K562 (cell line): ENCODE measurements around the gene ZNF503. TPM values are rescaled to one million over a fixed set of nuclear protein-coding genes. Genes with fewer than 3 reads are reported as not detected.

ENCODE experiments used
- ATAC-seq: fragments of 200-7000 bp; cut with Tn5 transposase; 3 replicates; pipeline ENCODE4 v1.9.1; 2020; ENCODE audit warnings: moderate library complexity
- BruUV-seq: library from RNA; stranded (reverse); fragments of 400-500 nt; replicated peaks from 2 replicates; lab custom pipeline; 2021; lab: Mats Ljungman, UMichigan
- CTCF ChIA-PET: fragments of 300-600 bp; formaldehyde crosslinking; extraction: SDS; loops from one replicate; lab custom pipeline; 2021; ENCODE audit warnings: low intra/inter-chr PET ratio; lab: Yijun Ruan, JAX
- POLR2A ChIA-PET: fragments of 300-600, 350-650 bp; sonication (Branson Sonifier 250); formaldehyde crosslinking; extraction: SDS; loops from one replicate; lab custom pipeline; 2021; ENCODE audit warnings: antibody characterized with exemption, inconsistent platforms; lab: Yijun Ruan, JAX
- DNase-seq, 4 experiments: peaks; one replicate each; pipeline versions ENCODE4 v3.0.0 to v3.0.0-alpha.2; 2011 to 2018; ENCODE audit warnings: low spot score in 3 of 4, mixed read lengths in 3 of 4; ENCODE audit errors: extremely low read depth in 1 of 4
- FAIRE-seq: peaks from 2 replicates; lab custom pipeline; 2011; peaks lifted over from hg19 to GRCh38; lab: Jason Lieb, UNC
- H2AFZ ChIP-seq: 2 replicates; pipeline ENCODE4 v1.6.0; 2011; ENCODE audit warnings: low read depth, low read length, control low read depth, inconsistent platforms
- H3K27ac ChIP-seq: fragments of 200-600 bp; 3 replicates; pipeline ENCODE4 v1.8.0; 2011; ENCODE audit warnings: low read depth, mild to moderate bottlenecking, control low read depth, inconsistent platforms, low read length, moderate library complexity, mixed read lengths; ENCODE audit errors: extremely low read depth
- H3K27me3 ChIP-seq, 2 experiments: fragments of 300-600 bp in 1 of 2; 2 replicates in 1 of 2; 3 replicates in 1 of 2; pipeline versions ENCODE4 v1.6.0 to v1.8.0; 2011; ENCODE audit warnings: inconsistent platforms in 2 of 2, low read length in 2 of 2, mild to moderate bottlenecking in 1 of 2, mixed read lengths in 1 of 2, moderate library complexity in 1 of 2; ENCODE audit not compliant: control insufficient read depth in 2 of 2, insufficient read depth in 2 of 2
- H3K36me3 ChIP-seq: fragments of 300-600 bp; 3 replicates; pipeline ENCODE4 v1.8.0; 2011; ENCODE audit warnings: mild to moderate bottlenecking, low read length, inconsistent platforms; ENCODE audit not compliant: control insufficient read depth, insufficient read depth
- H3K4me1 ChIP-seq, 2 experiments: fragments of 200-600 bp in 1 of 2; replicated peaks in 1 of 2; 2 replicates in 1 of 2; 3 replicates in 1 of 2; pipeline versions ENCODE4 v1.5.1 to v1.8.0; 2011; ENCODE audit warnings: inconsistent platforms in 2 of 2, low read length in 2 of 2, mild to moderate bottlenecking in 1 of 2, mixed read lengths in 1 of 2, moderate library complexity in 1 of 2; ENCODE audit not compliant: control insufficient read depth in 2 of 2, insufficient read depth in 2 of 2
- H3K4me2 ChIP-seq: 2 replicates; pipeline ENCODE4 v1.6.1; 2011; ENCODE audit warnings: low read length, control low read depth, inconsistent platforms, mixed read lengths; ENCODE audit not compliant: insufficient read depth
- H3K4me3 ChIP-seq: fragments of 200-600 bp; sonication (generic), shearing (Covaris generic); 2 replicates; pipeline ENCODE4 v1.5.1; 2016; ENCODE audit warnings: control low read depth, inconsistent platforms
- H3K79me2 ChIP-seq: fragments of 200-600 bp; 3 replicates; pipeline ENCODE4 v1.8.0; 2011; ENCODE audit warnings: low read length, inconsistent platforms; ENCODE audit not compliant: control insufficient read depth, insufficient read depth
- H3K9ac ChIP-seq, 2 experiments: 2 replicates each; pipeline versions ENCODE4 v1.6.0 to v1.6.1; 2011; ENCODE audit warnings: low read depth in 2 of 2, low read length in 2 of 2, control low read depth in 1 of 2, inconsistent platforms in 1 of 2, mild to moderate bottlenecking in 1 of 2, mixed read lengths in 1 of 2; ENCODE audit not compliant: insufficient read depth in 1 of 2
- H3K9me1 ChIP-seq: one replicate; pipeline ENCODE4 v1.6.0; 2011; ENCODE audit warnings: inconsistent platforms, mild to moderate bottlenecking, low read length, moderate library complexity; ENCODE audit not compliant: control insufficient read depth, insufficient read depth
- H3K9me3 ChIP-seq: replicated peaks from 2 replicates; pipeline ENCODE4 v1.5.1; 2011; ENCODE audit warnings: low read depth, low read length, inconsistent platforms; ENCODE audit not compliant: control insufficient read depth, insufficient read depth
- H4K20me1 ChIP-seq: replicated peaks from 2 replicates; pipeline ENCODE4 v1.6.1; 2011; ENCODE audit warnings: low read length, inconsistent platforms, mixed read lengths; ENCODE audit not compliant: control insufficient read depth, insufficient read depth
- BRCA1 ChIP-seq, 2 experiments: fragments of 450-650 bp in 1 of 2; sonication (generic) in 1 of 2; formaldehyde crosslinking in 1 of 2; IDR thresholded peaks; 2 replicates each; pipeline versions ENCODE4 v1.5.0 to v1.6.1; 2017 to 2020; ENCODE audit warnings: mild to moderate bottlenecking in 1 of 2, missing genetic modification reagents in 1 of 2
- CBX5 ChIP-seq: IDR thresholded peaks from 2 replicates; pipeline ENCODE4 v1.6.1; 2014; ENCODE audit warnings: low read depth, borderline replicate concordance
- E4F1 ChIP-seq: fragments of 250-450 bp; sonication (Bioruptor Pico); IDR thresholded peaks from 2 replicates; pipeline ENCODE4 v1.5.0; 2021; ENCODE audit warnings: mild to moderate bottlenecking, borderline replicate concordance
- GTF2A2 ChIP-seq: IDR thresholded peaks from 2 replicates; pipeline ENCODE4 v1.6.1; 2016; ENCODE audit warnings: mild to moderate bottlenecking, missing genetic modification characterization, missing compliant biosample characterization
- HDAC6 ChIP-seq: IDR thresholded peaks from 2 replicates; pipeline ENCODE4 v1.6.1; 2012; ENCODE audit warnings: low read depth, mild to moderate bottlenecking, control low read depth, inconsistent platforms, low read length, moderate library complexity
- HOMEZ ChIP-seq: fragments of 250-450 bp; sonication (Bioruptor Pico); IDR thresholded peaks from 2 replicates; pipeline ENCODE4 v1.4.0; 2020; ENCODE audit warnings: mild to moderate bottlenecking, moderate library complexity
- KDM5B ChIP-seq: fragments of 200-600 bp; sonication (generic); IDR thresholded peaks from 2 replicates; pipeline ENCODE4 v1.6.1; 2012; ENCODE audit warnings: low read depth, mild to moderate bottlenecking, moderate library complexity, low read length, control low read depth, inconsistent platforms; ENCODE audit not compliant: insufficient replicate concordance
- RBM14 ChIP-seq: fragments of 200-400 bp; formaldehyde crosslinking; IDR thresholded peaks from 2 replicates; pipeline ENCODE4 v1.6.1; 2018; ENCODE audit warnings: low read depth, mild to moderate bottlenecking, low read length, moderate library complexity, borderline replicate concordance; ENCODE audit not compliant: insufficient read depth
- SAP30 ChIP-seq: fragments of 200-600 bp; sonication (generic); IDR thresholded peaks from 2 replicates; pipeline ENCODE4 v1.6.1; 2012; ENCODE audit warnings: borderline replicate concordance, low read depth, mild to moderate bottlenecking, moderate library complexity, low read length, control low read depth, inconsistent platforms; ENCODE audit not compliant: insufficient read depth, poor library complexity, severe bottlenecking
- SMARCE1 ChIP-seq: fragments of 450-650 bp; IDR thresholded peaks from 2 replicates; pipeline ENCODE4 v1.7.1; 2016; ENCODE audit warnings: mild to moderate bottlenecking
- ZNF12 ChIP-seq: sonication (generic); formaldehyde crosslinking; IDR thresholded peaks from 2 replicates; pipeline ENCODE4 v1.4.0; 2020; ENCODE audit warnings: mild to moderate bottlenecking, missing genetic modification reagents
- ZNF263 ChIP-seq: sonication (generic); formaldehyde crosslinking; IDR thresholded peaks from 2 replicates; pipeline ENCODE4 v1.8.0; 2022; ENCODE audit warnings: mild to moderate bottlenecking, missing genetic modification reagents, borderline replicate concordance
- WGBS: fragments of 100-300 bp; shearing (Covaris generic); methylation state at CpG from one replicate; pipeline ENCODE4 v1.1.6; 2016; ENCODE audit warnings: low coverage, mixed read lengths; ENCODE audit not compliant: insufficient coverage; ENCODE audit errors: missing lambda C conversion rate; 5-methylcytosine and 5-hydroxymethylcytosine counted together
- in situ Hi-C: fragments of 300-500 bp; cut with MboI; formaldehyde crosslinking; loops from 4 replicates; pipeline ENCODE4 v1.15.0; 2018; ENCODE audit warnings: inconsistent platforms, mixed read lengths
- intact Hi-C: fragments of 100-400 bp; cut with micrococcal nuclease; formaldehyde crosslinking; loops from 2 replicates; pipeline ENCODE4 v1.14.2; 2022
- polyA plus RNA-seq, 8 experiments: library from polyadenylated mRNA; depleted of rRNA in 4 of 8; stranded (reverse) in 5 of 8; unstranded in 3 of 8; fragments of >200 nt; fragmentation: Nextera tagmentation in 2 of 8; fragmentation: Illumina TruSeq in 1 of 8; extraction: Ambion mirVana in 2 of 8; extraction: Trizol in 1 of 8; gene quantifications; 2 replicates each; pipeline versions ENCODE4 v1.2.1 to v1.2.3, GENCODE V29; 2011 to 2014; ENCODE audit warnings: inconsistent platforms in 1 of 8, missing spikeins in 1 of 8
- total RNA-seq, 7 experiments: library from RNA; depleted of rRNA in 6 of 7; stranded (reverse); fragments of >200 nt in 6 of 7; fragmentation: Illumina TruSeq in 2 of 7; extraction: Trizol in 2 of 7; gene quantifications; 2 replicates each; pipeline versions ENCODE4 v1.2.1 to v1.2.3, GENCODE V29; 2011 to 2021; ENCODE audit warnings: low replicate concordance in 1 of 7
- TF ChIP-seq, protein P1 (sequence below): fragments of 450-650 bp; formaldehyde crosslinking; IDR thresholded peaks from 2 replicates; pipeline ENCODE4 v1.4.0; 2020; ENCODE audit warnings: mild to moderate bottlenecking, moderate library complexity

Gene ZNF503
- total and polyA plus RNA-seq, 9 of the 15 experiments (the other 6 are each of a cell fraction or from before 2014, with no cell fraction given), result not detected

DNA sequence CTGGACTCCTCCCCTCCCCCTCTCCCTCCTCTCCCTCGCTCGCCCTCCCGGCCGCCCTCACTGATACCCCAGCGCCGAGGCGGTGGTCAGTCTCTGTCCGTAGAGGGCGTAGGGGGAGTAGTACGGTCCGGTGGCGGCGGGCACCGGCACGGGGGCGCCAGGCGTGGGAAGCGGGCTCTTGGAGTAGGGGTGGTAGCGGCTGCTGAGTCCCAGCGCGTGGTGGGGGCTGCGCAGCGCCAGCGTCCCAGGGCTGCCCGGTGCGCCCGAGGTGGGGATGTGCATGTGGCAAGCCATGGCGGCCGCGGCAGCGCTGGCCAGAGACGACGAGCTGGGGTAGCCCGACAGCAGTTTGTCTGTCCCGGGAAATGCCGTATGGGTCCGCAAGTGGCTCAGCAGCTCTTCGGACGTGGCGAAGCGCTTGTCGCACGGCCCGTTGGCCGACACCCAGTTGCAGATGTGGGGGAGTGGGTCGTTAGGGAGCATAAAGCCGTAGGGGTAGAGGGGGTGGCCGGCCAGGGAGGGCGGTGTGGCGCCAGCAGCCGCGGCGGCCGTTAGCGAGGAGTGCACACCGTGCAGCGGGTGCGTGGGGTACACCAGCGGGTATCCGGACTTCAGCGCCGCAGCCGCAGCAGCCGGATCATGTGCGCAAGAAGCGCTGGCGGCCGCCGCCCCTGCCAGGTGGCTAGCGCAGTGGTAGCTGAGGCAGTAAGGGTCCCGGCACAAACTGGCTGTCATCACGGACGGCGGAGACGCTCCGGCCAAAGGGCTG, 2.7 kb downstream of the ZNF503 start (continued):
- 0 out of 2 replicates have a peak, but pooled peaks have one; percentile 15 for TF ChIP-seq RBM14

GRCh38 chr10:75398200-75398691, 3.3 kb downstream of the ZNF503 start:
- no peak overlapping the region for H3K4me2 ChIP-seq
- no peak for TF ChIP-seq BRCA1 (IDR thresholded peaks at IDR 0.05)
- TF ChIP-seq BRCA1 (CRISPR knock-in tag; IDR thresholded peaks at IDR 0.05), result no peak
- TF ChIP-seq HDAC6, result no peak
- no peak for TF ChIP-seq CBX5
- TF ChIP-seq E4F1, result no peak
- no peak for TF ChIP-seq SMARCE1
- TF ChIP-seq HOMEZ (CRISPR knock-in tag), result no peak
- no peak for TF ChIP-seq GTF2A2 (tag)
- TF ChIP-seq, protein P1, sequence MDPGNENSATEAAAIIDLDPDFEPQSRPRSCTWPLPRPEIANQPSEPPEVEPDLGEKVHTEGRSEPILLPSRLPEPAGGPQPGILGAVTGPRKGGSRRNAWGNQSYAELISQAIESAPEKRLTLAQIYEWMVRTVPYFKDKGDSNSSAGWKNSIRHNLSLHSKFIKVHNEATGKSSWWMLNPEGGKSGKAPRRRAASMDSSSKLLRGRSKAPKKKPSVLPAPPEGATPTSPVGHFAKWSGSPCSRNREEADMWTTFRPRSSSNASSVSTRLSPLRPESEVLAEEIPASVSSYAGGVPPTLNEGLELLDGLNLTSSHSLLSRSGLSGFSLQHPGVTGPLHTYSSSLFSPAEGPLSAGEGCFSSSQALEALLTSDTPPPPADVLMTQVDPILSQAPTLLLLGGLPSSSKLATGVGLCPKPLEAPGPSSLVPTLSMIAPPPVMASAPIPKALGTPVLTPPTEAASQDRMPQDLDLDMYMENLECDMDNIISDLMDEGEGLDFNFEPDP (CRISPR knock-in tag), result no peak
- no peak for TF ChIP-seq SAP30
- TF ChIP-seq ZNF12 (CRISPR knock-in tag), result no peak
- no peak for TF ChIP-seq KDM5B
- TF ChIP-seq ZNF263 (CRISPR knock-in tag), result no peak

More at GRCh38 chr10:75398200-75398691, 3.3 kb downstream of the ZNF503 start:
- DNase-seq (no peak), FAIRE-seq (no peak), ATAC-seq (no peak)
- no peaks in the 10 kb centered on the region for H3K79me2 ChIP-seq
- ChIA-PET POLR2A (no interaction called here), CTCF (interaction anchor here (0.7 kb wide), 1 partner anchor 406 kb away, joined by 3 read pairs; no protein-coding TSS in a partner anchor)
- in situ Hi-C loops (no loop called here), intact Hi-C loops (loop anchor here (10.0 kb wide), 1 partner anchor 1147 kb away; no protein-coding TSS in a partner anchor)
- no peaks in the 10 kb centered on the region for H3K9me3 ChIP-seq
- BruUV-seq, result no TSS peak
- H3K4me1 ChIP-seq, result peaks cover 0 to 61% of the 10 kb centered on the region in 2 experiments; a peak in 3 of 5 replicates
- no peak overlapping the region for H3K4me3 ChIP-seq
- 44% methylated on average over 15 of the region's 17 CpGs for WGBS
- no peaks in the 10 kb centered on the region for H3K9me1 ChIP-seq
- no peak overlapping the region for H3K9ac ChIP-seq
- no peaks in the 10 kb centered on the region for H3K36me3 ChIP-seq
- peaks cover 32 to 73% of the 10 kb centered on the region in 2 experiments for H3K27me3 ChIP-seq
- H4K20me1 ChIP-seq, result no peaks in the 10 kb centered on the region; the same call in 1 of the 2 replicates
- no peak overlapping the region for H3K27ac ChIP-seq
- no peak overlapping the region for H2AFZ ChIP-seq
